Activated T-helper 1 cell treated with anti-CD3 and anti-CD28 coated beads, Interleukin-12 subunit alpha, Interleukin-12 subunit beta, Interleukin-2, Interleukin-4 antibody, amounts not matched to agents 30 ng/mL and 10 ng/mL and 1 ng/mL, durations not matched to agents 14 hours and 24 hours and 36 hours (primary cell): Measurements from ENCODE around the gene SERGEF. TPM values are rescaled to one million over a fixed set of nuclear protein-coding genes. Genes with fewer than 3 reads are reported as not detected.

Experiments used
- DNase-seq: peaks from one replicate; pipeline ENCODE4 v3.0.0; 2021; ENCODE audit warnings: low spot score
- H3K27ac Mint-ChIP-seq: one replicate; pipeline ENCODE4 v1.8.0; 2021; ENCODE audit warnings: mild to moderate bottlenecking, mixed read lengths
- H3K27me3 Mint-ChIP-seq: one replicate; pipeline ENCODE4 v1.8.0; 2022; ENCODE audit warnings: mild to moderate bottlenecking, moderate library complexity, mixed read lengths; ENCODE audit not compliant: insufficient read depth
- H3K36me3 Mint-ChIP-seq: one replicate; pipeline ENCODE4 v1.8.0; 2021; ENCODE audit warnings: low read depth, mixed read lengths
- H3K4me1 Mint-ChIP-seq: one replicate; pipeline ENCODE4 v1.8.0; 2021; ENCODE audit warnings: low read depth, mixed read lengths
- H3K4me3 Mint-ChIP-seq: one replicate; pipeline ENCODE4 v1.8.0; 2021; ENCODE audit warnings: mild to moderate bottlenecking, moderate library complexity, mixed read lengths
- H3K9me3 Mint-ChIP-seq: one replicate; pipeline ENCODE4 v1.8.0; 2021; ENCODE audit warnings: mixed read lengths
- intact Hi-C: fragments of 100-400 bp; cut with micrococcal nuclease; formaldehyde crosslinking; loops from one replicate; pipeline ENCODE4 v1.15.1; 2024
- total RNA-seq: library from RNA; stranded (reverse); gene quantifications from 2 replicates; pipeline ENCODE4 v1.2.3, GENCODE V29; 2022

SERGEF gene
- total RNA-seq, 1 donor from 2014 or later, result 24.5 TPM

DNA sequence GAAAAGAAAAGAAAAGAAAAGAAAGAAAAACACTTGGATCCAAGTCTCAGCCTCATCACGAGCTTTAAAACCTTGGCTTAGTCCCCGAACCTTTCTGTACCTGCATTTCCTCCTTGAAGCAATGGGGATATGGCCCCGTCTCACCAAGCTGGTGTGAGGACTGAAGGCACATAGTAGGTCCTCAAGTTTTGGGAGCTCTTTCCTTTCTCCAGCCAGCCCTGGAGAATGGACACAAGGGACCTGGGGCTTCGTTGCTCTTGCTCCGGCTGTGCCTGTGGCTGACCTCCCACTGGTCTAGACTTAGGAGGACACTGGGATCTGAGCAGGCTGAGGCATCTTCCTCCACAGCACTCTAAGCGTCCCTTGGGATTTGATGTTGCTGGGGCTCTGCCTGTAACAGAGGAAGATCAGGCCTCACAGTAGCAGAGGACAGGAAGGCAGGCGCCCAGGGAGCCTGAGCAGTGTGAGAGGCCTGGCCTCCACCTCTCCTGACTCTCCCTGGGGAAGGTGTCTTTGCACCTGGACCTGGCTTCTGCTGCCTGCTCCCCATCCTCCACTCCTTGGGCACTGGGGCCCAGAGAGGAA lies 245.5 kb downstream of the SERGEF start:
- Mint-ChIP-seq H3K36me3 (no peaks in the 10 kb centered on the region), H3K4me1 (no peaks in the 10 kb centered on the region), H3K27me3 (no peaks in the 10 kb centered on the region), H3K9me3 (no peaks in the 10 kb centered on the region), H3K27ac (no peak overlapping the region), H3K4me3 (no peak overlapping the region)
- intact Hi-C loops, result no loop called here
- DNase-seq, result no peak

DNA sequence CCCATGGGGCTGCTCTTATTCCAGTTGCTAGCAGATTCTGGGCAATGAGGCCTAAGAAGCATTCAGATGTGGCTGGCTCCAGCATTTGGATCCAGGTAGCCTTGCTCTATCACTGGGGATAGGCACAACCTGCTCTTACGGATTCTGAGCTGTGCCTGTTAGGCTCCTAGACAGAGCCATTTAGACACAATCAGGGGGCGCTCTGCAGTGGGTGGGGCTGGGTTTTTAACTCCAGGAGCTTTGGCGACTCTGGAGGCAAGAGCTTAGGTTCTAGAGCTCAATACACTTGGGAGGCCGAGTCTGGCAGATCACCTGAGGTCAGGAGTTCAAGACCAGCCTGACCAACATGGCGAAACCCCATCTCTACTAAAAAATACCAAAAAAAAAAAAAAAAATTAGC lies 246.3 kb downstream of the SERGEF start:
- Mint-ChIP-seq H3K36me3 (no peaks in the 10 kb centered on the region), H3K4me1 (no peaks in the 10 kb centered on the region)

GRCh38 chr11:17766073-17766359 lies 246.8 kb downstream of the SERGEF start:
- Mint-ChIP-seq H3K4me1 (no peaks in the 10 kb centered on the region), H3K27ac (no peak overlapping the region), H3K4me3 (no peak overlapping the region), H3K36me3 (no peaks in the 10 kb centered on the region), H3K9me3 (no peaks in the 10 kb centered on the region), H3K27me3 (no peaks in the 10 kb centered on the region)
- intact Hi-C loops, result no loop called here
- DNase-seq, result no peak

More for the DNA sequence above, 246.3 kb downstream of the SERGEF start:
- DNase-seq, result no peak
- intact Hi-C loops, result no loop called here
- H3K27ac Mint-ChIP-seq, result no peak overlapping the region
- no peaks in the 10 kb centered on the region for H3K9me3 Mint-ChIP-seq
- H3K4me3 Mint-ChIP-seq, result no peak overlapping the region
- no peaks in the 10 kb centered on the region for H3K27me3 Mint-ChIP-seq

- intact Hi-C loops, result no loop called here
- no peaks in the 10 kb centered on the region for H3K4me1 Mint-ChIP-seq
- H3K4me3 Mint-ChIP-seq, result no peak overlapping the region
- H3K27me3 Mint-ChIP-seq, result no peaks in the 10 kb centered on the region
- H3K27ac Mint-ChIP-seq, result no peak overlapping the region
- H3K36me3 Mint-ChIP-seq, result no peaks in the 10 kb centered on the region
- H3K9me3 Mint-ChIP-seq, result no peaks in the 10 kb centered on the region
- no peak for DNase-seq
Measured at GRCh38 chr11:17765356-17766072, 247.3 kb downstream of the SERGEF start.

DNA sequence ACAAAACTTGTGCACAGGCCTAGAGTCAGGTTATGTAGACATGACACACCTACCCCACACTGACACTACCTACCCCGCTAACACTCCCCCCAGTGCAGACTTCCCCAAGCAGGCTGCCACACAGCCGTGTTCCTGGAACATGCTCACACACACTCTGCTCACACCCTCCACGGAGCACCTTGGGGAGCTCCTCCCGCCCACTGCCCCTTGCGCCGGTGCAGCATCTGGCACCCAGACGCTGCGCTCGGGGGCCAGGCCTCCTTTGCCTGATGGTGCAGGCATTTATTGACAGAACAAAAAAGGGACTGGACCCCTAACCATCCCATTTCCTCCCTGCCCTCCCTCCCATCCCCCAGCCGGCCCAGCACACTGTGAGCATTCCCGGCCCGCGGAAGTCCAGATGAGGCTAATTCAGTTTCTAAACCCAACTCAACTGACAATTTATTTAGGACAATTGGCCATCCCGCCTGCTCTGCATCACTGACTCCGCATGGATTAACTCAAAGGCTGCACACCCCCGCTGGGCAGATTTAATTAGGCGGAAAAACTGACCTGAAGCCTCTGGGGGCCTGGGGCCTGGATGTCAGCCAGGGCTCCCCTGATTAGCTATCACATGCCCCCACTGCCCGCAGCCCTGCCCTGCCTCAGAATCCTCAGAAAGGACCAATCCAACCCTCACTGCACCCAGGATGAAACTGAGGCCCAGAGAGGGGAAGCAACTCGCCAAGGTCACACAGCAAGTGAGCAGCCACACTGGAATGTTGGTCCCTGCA lies 248.2 kb downstream of the SERGEF start:
- DNase-seq, result no peak
- H3K4me1 Mint-ChIP-seq, result no peaks in the 10 kb centered on the region
- no peak overlapping the region for H3K27ac Mint-ChIP-seq
- no peaks in the 10 kb centered on the region for H3K27me3 Mint-ChIP-seq
- H3K4me3 Mint-ChIP-seq, result no peak overlapping the region
- no peaks in the 10 kb centered on the region for H3K36me3 Mint-ChIP-seq
- intact Hi-C loops, result no loop called here
- no peaks in the 10 kb centered on the region for H3K9me3 Mint-ChIP-seq

GRCh38 chr11:17763703-17764102 lies 249.1 kb downstream of the SERGEF start:
- no peaks in the 10 kb centered on the region for H3K4me1 Mint-ChIP-seq
- intact Hi-C loops, result no loop called here
- H3K27ac Mint-ChIP-seq, result no peak overlapping the region
- H3K9me3 Mint-ChIP-seq, result no peaks in the 10 kb centered on the region
- H3K36me3 Mint-ChIP-seq, result no peaks in the 10 kb centered on the region
- no peak overlapping the region for H3K4me3 Mint-ChIP-seq
- no peaks in the 10 kb centered on the region for H3K27me3 Mint-ChIP-seq
- DNase-seq, result no peak

DNA sequence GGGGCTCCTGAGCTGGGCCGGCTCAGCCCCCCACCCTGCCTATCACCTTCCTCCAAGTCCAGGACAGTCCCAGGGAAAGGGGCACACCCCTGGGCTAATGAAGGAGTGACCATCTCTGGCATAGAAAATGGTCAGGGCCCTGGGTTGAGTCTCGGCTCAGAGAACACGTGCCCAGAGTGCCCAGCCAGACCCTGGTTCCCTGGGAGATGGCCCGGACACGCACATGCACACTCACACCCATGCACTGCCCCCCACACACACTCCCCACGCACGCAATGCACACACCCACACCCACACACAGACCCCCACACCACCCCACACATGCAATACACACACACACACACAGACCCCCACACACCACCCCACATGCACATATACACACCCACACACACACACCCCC lies 249.6 kb downstream of the SERGEF start:
- intact Hi-C loops, result no loop called here
- Mint-ChIP-seq H3K4me1 (no peaks in the 10 kb centered on the region), H3K9me3 (no peaks in the 10 kb centered on the region), H3K36me3 (no peaks in the 10 kb centered on the region), H3K4me3 (no peak overlapping the region), H3K27ac (no peak overlapping the region), H3K27me3 (no peaks in the 10 kb centered on the region)
- no peak for DNase-seq

- no peaks in the 10 kb centered on the region for H3K9me3 Mint-ChIP-seq
- no peak overlapping the region for H3K27ac Mint-ChIP-seq
- no peaks in the 10 kb centered on the region for H3K36me3 Mint-ChIP-seq
- H3K4me3 Mint-ChIP-seq, result no peak overlapping the region
- intact Hi-C loops, result no loop called here
- no peaks in the 10 kb centered on the region for H3K27me3 Mint-ChIP-seq
- no peak for DNase-seq
- no peaks in the 10 kb centered on the region for H3K4me1 Mint-ChIP-seq
Measured at GRCh38 chr11:17762309-17762974, 250.4 kb downstream of the SERGEF start.

DNA sequence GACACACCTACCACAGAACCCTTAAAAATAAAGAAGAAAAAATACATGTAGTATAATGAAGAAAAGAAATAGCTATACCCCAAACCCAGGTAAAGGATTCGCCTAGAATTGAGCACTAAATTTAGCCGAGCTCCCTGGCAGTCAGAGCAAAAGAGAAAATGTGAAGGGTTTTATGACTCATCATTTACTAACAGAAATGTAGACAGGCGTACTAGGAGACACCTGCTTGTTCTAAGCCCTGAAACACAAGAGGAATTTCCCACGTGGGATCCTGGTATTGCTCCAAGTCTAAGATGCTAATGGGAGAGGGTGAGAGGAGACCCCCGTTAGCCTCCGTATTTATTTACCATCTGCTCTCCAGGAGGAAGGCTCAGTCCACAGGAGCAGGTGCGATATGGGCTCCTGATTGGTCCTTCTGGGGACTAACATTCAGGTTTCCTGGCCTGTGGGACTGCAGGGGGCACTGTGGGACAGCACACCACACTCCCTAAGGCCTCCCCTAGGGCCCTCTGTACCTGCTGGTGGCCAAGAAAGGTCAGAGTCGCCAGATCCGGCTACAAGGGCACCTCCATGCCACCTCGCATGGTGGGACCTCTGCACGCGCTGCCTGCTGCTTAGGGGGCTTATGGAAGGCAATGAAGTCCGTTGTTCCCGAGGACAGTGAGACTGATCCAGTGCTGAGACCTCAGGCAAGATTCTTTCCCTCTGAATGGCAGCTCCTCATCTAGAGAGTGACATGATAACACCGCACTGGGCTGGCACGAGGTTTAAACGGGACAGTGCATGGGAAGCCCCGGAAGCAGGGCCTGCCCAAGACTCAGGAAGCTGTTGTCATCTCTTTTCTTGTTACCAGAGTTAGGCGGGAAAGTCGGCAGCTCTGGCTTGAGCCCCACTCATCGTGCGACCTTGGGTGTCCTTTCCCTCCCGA lies 252.5 kb downstream of the SERGEF start:
- Mint-ChIP-seq H3K27me3 (no peaks in the 10 kb centered on the region), H3K27ac (no peak overlapping the region), H3K9me3 (no peaks in the 10 kb centered on the region), H3K4me1 (no peaks in the 10 kb centered on the region), H3K36me3 (no peaks in the 10 kb centered on the region), H3K4me3 (no peak overlapping the region)
- no peak for DNase-seq
- intact Hi-C loops, result loop anchor here (1.0 kb wide), 1 partner anchor 219 kb away; no protein-coding TSS in a partner anchor

- no peaks in the 10 kb centered on the region for H3K36me3 Mint-ChIP-seq
- intact Hi-C loops, result no loop called here
- H3K27ac Mint-ChIP-seq, result no peak overlapping the region
- H3K4me3 Mint-ChIP-seq, result no peak overlapping the region
- no peak for DNase-seq
- no peaks in the 10 kb centered on the region for H3K4me1 Mint-ChIP-seq
- no peaks in the 10 kb centered on the region for H3K27me3 Mint-ChIP-seq
- no peaks in the 10 kb centered on the region for H3K9me3 Mint-ChIP-seq
Measured at GRCh38 chr11:17755891-17756290, 257.0 kb downstream of the SERGEF start.

GRCh38 chr11:17753641-17754040 lies 259.2 kb downstream of the SERGEF start:
- Mint-ChIP-seq H3K4me3 (no peak overlapping the region), H3K27ac (no peak overlapping the region), H3K9me3 (no peaks in the 10 kb centered on the region), H3K36me3 (no peaks in the 10 kb centered on the region), H3K27me3 (no peaks in the 10 kb centered on the region), H3K4me1 (no peaks in the 10 kb centered on the region)
- intact Hi-C loops, result no loop called here
- DNase-seq, result no peak

- Mint-ChIP-seq H3K27ac (no peak overlapping the region), H3K36me3 (no peaks in the 10 kb centered on the region), H3K4me1 (no peaks in the 10 kb centered on the region), H3K27me3 (no peaks in the 10 kb centered on the region), H3K9me3 (no peaks in the 10 kb centered on the region), H3K4me3 (no peak overlapping the region)
- intact Hi-C loops, result no loop called here
- DNase-seq, result no peak
Measured at GRCh38 chr11:17753153-17753552, 259.7 kb downstream of the SERGEF start.
